Fibroblast of lung (primary cell): ENCODE measurements around the gene ISM2. TPM values are rescaled to one million over a fixed set of nuclear protein-coding genes. Genes with fewer than 3 reads are reported as not detected.

Experiments
- DNase-seq, 2 donors: peaks; one replicate each; pipeline versions ENCODE4 v3.0.0 to v3.0.0-alpha.2; 2010; ENCODE audit warnings: low read depth in 2 of 2
- H2AFZ ChIP-seq: 2 replicates; pipeline ENCODE4 v1.5.1; 2012; ENCODE audit warnings: low read length, control low read depth, inconsistent platforms
- H3K27ac ChIP-seq: 2 replicates; pipeline ENCODE4 v1.5.1; 2011; ENCODE audit warnings: low read length, control low read depth; ENCODE audit not compliant: insufficient read depth
- H3K27me3 ChIP-seq: 2 replicates; pipeline ENCODE4 v1.5.1; 2011; ENCODE audit warnings: mild to moderate bottlenecking, low read length; ENCODE audit not compliant: control insufficient read depth, insufficient read depth
- H3K36me3 ChIP-seq: 2 replicates; pipeline ENCODE4 v1.5.1; 2011; ENCODE audit warnings: low read length; ENCODE audit not compliant: control insufficient read depth, insufficient read depth
- H3K4me1 ChIP-seq: 2 replicates; pipeline ENCODE4 v1.5.1; 2011; ENCODE audit warnings: low read length; ENCODE audit not compliant: control insufficient read depth, insufficient read depth; ENCODE audit errors: extremely low read depth
- H3K4me2 ChIP-seq: 2 replicates; pipeline ENCODE4 v1.5.1; 2011; ENCODE audit warnings: low read length, control low read depth; ENCODE audit not compliant: insufficient read depth; ENCODE audit errors: extremely low read depth
- H3K4me3 ChIP-seq, 4 experiments: fragments of 200-600 bp in 1 of 4; sonication (generic) in 1 of 4; replicated peaks in 1 of 4; 2 replicates each; pipeline ENCODE4 v1.5.1; 2011 to 2016; ENCODE audit warnings: low read length in 4 of 4, low read depth in 3 of 4, mild to moderate bottlenecking in 3 of 4, control low read depth in 2 of 4, inconsistent platforms in 1 of 4, mixed read lengths in 1 of 4; ENCODE audit not compliant: insufficient read depth in 1 of 4; ENCODE audit errors: control extremely low read depth in 1 of 4
- H3K79me2 ChIP-seq: 2 replicates; pipeline ENCODE4 v1.5.1; 2012; ENCODE audit warnings: mild to moderate bottlenecking, low read length, inconsistent platforms; ENCODE audit not compliant: control insufficient read depth, insufficient read depth
- H3K9ac ChIP-seq: 2 replicates; pipeline ENCODE4 v1.5.1; 2011; ENCODE audit warnings: mild to moderate bottlenecking, low read length, control low read depth; ENCODE audit not compliant: insufficient read depth
- H3K9me3 ChIP-seq: 2 replicates; pipeline ENCODE4 v1.5.1; 2012; ENCODE audit warnings: low read depth, low read length; ENCODE audit not compliant: control insufficient read depth, insufficient read depth
- H4K20me1 ChIP-seq: 2 replicates; pipeline ENCODE4 v1.5.1; 2011; ENCODE audit warnings: low read length; ENCODE audit not compliant: control insufficient read depth, insufficient read depth; ENCODE audit errors: extremely low read depth
- EZH2 ChIP-seq: IDR thresholded peaks from 2 replicates; pipeline ENCODE4 v1.5.1; 2012; ENCODE audit warnings: low read length, control low read depth, mild to moderate bottlenecking; ENCODE audit errors: missing control alignments
- polyA plus RNA-seq, 2 donors: library from polyadenylated mRNA; depleted of rRNA in 1 of 2; stranded (reverse) in 1 of 2; unstranded in 1 of 2; fragments of >200 nt; gene quantifications; 2 replicates each; pipeline ENCODE4 v1.2.1, GENCODE V29; 2011 to 2012; ENCODE audit warnings: missing spikeins in 1 of 2
- total RNA-seq: library from RNA; depleted of rRNA; stranded (reverse); fragments of >200 nt; gene quantifications from 2 replicates; pipeline ENCODE4 v1.2.1, GENCODE V29; 2014
- TF ChIP-seq, protein P1 (sequence below), 2 donors: IDR thresholded peaks in 1 of 2; conservative IDR thresholded peaks in 1 of 2; 1 replicate in 1 of 2; 2 replicates in 1 of 2; pipeline ENCODE4 v1.5.1; 2011 to 2012; ENCODE audit warnings: low read length in 2 of 2, control low read depth in 1 of 2, inconsistent platforms in 1 of 2, low read depth in 1 of 2, mild to moderate bottlenecking in 1 of 2

ISM2 gene
- total and polyA plus RNA-seq, 2 donors (not counting 1 experiment from before 2014, with no cell fraction given): not detected

- Histone ChIP-seq H2AFZ (no peak overlapping the region), H4K20me1 (no peaks in the 10 kb centered on the region), H3K9me3 (no peaks in the 10 kb centered on the region), H3K9ac (no peak overlapping the region), H3K27ac (no peak overlapping the region), H3K36me3 (no peaks in the 10 kb centered on the region), H3K79me2 (no peaks in the 10 kb centered on the region), H3K4me3 (no peak overlapping the region), H3K4me1 (no peaks in the 10 kb centered on the region), H3K27me3 (no peaks in the 10 kb centered on the region), H3K4me2 (no peak overlapping the region)
- DNase-seq: no peak
- TF ChIP-seq, protein P1, sequence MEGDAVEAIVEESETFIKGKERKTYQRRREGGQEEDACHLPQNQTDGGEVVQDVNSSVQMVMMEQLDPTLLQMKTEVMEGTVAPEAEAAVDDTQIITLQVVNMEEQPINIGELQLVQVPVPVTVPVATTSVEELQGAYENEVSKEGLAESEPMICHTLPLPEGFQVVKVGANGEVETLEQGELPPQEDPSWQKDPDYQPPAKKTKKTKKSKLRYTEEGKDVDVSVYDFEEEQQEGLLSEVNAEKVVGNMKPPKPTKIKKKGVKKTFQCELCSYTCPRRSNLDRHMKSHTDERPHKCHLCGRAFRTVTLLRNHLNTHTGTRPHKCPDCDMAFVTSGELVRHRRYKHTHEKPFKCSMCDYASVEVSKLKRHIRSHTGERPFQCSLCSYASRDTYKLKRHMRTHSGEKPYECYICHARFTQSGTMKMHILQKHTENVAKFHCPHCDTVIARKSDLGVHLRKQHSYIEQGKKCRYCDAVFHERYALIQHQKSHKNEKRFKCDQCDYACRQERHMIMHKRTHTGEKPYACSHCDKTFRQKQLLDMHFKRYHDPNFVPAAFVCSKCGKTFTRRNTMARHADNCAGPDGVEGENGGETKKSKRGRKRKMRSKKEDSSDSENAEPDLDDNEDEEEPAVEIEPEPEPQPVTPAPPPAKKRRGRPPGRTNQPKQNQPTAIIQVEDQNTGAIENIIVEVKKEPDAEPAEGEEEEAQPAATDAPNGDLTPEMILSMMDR (conservative IDR thresholded peaks at IDR 0.05 in 1 of 2, IDR thresholded peaks at IDR 0.05 in 1 of 2; ENCODE audit: low read depth in 1 of 2, low read length in 2 of 2): no peak
- TF ChIP-seq EZH2: no peak
These were observed 27.6 kb upstream of the ISM2 start for GRCh38 chr14:77526266-77526665.

DNA sequence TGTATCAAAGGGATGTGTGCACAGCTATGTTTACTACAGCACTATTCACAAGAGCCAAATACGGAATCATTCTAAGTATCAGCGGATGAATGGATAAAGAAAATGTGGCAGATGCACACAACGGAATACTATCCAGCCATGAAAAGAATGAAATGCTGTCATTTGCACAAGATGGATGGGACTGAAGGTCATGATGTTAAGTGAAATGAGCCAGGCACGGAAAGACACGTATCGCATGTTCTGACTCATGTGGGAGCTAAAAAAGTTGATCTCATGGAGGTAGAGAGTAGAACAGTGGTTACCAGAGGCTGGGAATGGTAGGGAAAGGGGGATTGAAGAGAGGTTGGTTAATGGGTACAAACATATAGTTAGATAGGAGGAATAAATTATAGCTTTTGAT is 25.9 kb upstream of the ISM2 start:
- no peaks in the 10 kb centered on the region for H3K4me1 ChIP-seq
- H3K9me3 ChIP-seq: no peaks in the 10 kb centered on the region
- no peak overlapping the region for H2AFZ ChIP-seq
- H4K20me1 ChIP-seq: no peaks in the 10 kb centered on the region
- no peak for TF ChIP-seq EZH2
- TF ChIP-seq, protein P1 (conservative IDR thresholded peaks at IDR 0.05 in 1 of 2, IDR thresholded peaks at IDR 0.05 in 1 of 2; ENCODE audit: low read depth in 1 of 2, low read length in 2 of 2): no peak
- H3K79me2 ChIP-seq: no peaks in the 10 kb centered on the region
- H3K9ac ChIP-seq: no peak overlapping the region
- no peak overlapping the region for H3K4me3 ChIP-seq
- H3K27me3 ChIP-seq: no peaks in the 10 kb centered on the region
- H3K27ac ChIP-seq: no peak overlapping the region
- DNase-seq: peak in 1 of 2 donors; percentile 19
- H3K4me2 ChIP-seq: no peak overlapping the region
- H3K36me3 ChIP-seq: no peaks in the 10 kb centered on the region

GRCh38 chr14:77523109-77523508 is 24.5 kb upstream of the ISM2 start:
- H3K4me1 ChIP-seq: no peaks in the 10 kb centered on the region
- DNase-seq: no peak
- no peak overlapping the region for H3K4me3 ChIP-seq
- no peak overlapping the region for H3K27ac ChIP-seq
- no peak overlapping the region for H3K9ac ChIP-seq
- no peaks in the 10 kb centered on the region for H3K9me3 ChIP-seq
- no peaks in the 10 kb centered on the region for H3K27me3 ChIP-seq
- no peak overlapping the region for H2AFZ ChIP-seq
- H3K79me2 ChIP-seq: no peaks in the 10 kb centered on the region
- no peak overlapping the region for H3K4me2 ChIP-seq
- H3K36me3 ChIP-seq: no peaks in the 10 kb centered on the region
- no peaks in the 10 kb centered on the region for H4K20me1 ChIP-seq
- TF ChIP-seq EZH2: no peak
- TF ChIP-seq, protein P1 (conservative IDR thresholded peaks at IDR 0.05 in 1 of 2, IDR thresholded peaks at IDR 0.05 in 1 of 2; ENCODE audit: low read depth in 1 of 2, low read length in 2 of 2): no peak
